ENCODE measurements around the gene ACAA2.
"Not testable (repeated sequence)": the region's sequence is repeated elsewhere in the genome, so short reads cannot be mapped to it uniquely, and the experiment has no call there.

ACAA2 gene

DNA sequence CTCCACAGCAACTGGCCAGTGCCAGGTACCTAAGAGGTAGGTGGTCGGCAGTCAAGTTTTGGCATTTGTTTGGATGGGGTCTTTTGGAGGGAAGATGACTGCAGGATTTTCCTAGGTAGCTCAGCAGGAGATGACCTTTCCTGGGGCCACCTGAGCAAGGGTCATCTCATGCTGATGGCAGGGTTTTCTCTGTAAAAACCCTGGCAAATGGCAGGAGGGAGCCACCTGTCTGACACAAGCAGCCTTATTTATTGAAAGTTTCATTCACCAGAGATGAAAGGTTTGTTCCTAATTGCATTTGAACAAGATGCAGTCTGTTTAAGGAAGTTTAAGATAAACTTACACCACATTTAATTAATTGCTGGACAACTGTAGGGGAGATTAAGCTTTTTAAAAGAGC is 31.6 kb upstream of the ACAA2 start:
- no peak for DNase-seq

- DNase-seq = no peak
Observed at GRCh38 chr18:49843778-49844625, 30.7 kb upstream of the ACAA2 start.

GRCh38 chr18:49843131-49843530 is 29.8 kb upstream of the ACAA2 start:
- DNase-seq = no peak

GRCh38 chr18:49842656-49843055 is 29.3 kb upstream of the ACAA2 start:
- no peak for DNase-seq

DNA sequence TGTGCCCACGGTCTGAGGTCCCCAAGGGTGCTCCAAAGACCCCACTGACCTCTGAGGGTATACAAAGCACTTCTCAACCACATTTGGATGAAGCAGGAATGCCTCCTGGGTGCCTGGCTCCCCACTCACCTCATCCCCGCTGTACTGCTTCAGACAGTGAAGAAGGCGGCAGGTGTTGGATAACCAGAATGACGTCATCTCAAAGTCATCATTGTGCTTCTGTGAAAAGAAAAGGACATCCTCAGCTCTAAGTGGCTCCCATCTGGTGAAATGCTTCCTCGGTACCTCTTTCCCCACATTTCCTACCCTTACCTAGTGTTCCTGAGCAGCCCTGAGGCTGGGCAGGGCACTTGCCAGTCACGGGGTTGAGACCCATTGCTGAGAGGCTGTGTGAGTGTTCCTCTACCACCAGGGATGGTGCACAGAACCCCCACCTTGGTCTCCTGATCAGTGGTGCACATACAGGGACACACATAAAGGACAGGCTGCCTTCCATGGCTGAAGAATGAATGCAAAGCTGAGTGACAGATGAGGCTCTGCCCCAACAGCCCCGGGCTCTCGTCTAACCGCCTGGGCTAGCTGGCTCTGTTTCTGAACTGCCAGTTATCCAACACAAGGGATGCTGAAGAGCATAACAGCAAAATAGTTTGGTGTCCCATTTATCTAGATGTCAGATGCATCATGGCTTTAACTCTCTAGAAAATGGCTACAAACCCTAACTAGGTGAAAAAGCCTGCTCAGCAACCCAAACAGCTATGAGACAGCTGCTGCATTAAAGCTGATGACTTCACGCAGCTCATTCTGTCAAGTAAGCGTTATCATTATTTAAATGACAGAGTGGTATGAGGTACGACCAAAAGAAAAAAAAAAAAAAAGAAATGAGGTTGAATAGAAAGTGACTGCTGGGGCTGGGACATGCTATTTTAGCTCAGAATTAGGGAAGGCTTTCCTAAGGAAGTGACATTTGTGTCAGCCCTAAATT is 28.2 kb upstream of the ACAA2 start:
- no peak for DNase-seq

GRCh38 chr18:49839012-49839411 is 25.7 kb upstream of the ACAA2 start:
- DNase-seq = no peak

- DNase-seq = no peak
Observed at GRCh38 chr18:49838381-49838780, 25.0 kb upstream of the ACAA2 start.

DNA sequence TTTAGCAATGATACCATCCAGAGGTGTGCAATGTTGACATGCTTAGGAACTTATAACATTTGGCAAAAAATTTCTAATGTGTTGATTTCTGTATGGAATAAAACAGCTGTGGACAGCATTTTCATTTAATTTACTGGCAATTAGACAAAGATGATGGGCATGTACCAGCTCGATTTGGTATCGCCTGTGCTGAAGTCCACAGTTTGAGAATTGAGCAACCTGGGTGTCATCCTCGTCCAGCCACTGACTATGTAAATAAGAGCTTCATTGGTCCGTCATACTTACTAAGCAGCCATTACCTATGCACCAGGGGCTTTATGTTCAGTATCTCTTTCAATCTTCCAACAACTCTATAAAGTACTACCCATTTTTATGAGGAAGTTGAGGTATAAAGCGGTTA is 24.6 kb upstream of the ACAA2 start:
- DNase-seq = no peak

DNA sequence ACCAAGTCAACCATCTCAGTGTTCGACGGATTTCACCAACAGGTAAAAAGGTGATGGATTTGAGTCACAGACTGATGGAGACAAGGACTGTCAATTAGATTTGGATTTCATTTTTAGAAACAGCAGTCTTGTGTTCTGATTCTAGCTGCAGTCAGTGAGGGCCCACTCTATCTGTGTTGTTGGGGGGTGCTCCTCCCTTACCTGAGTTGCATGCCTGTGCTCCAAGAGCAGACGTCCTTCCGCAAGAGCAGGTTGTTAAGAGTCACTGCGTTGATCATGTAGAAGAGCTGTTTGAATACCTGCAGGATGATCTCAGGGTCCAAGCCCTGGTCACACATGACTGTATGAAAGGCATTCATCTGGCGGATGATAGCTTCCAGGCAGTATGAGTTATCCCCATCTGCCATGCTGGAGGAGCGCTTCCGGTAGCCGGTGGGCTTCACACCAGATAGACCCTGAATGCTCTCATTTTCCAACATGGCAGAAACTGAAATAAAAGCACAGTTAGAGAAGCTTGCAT is 24.0 kb upstream of the ACAA2 start:
- DNase-seq = not testable (repeated sequence)

GRCh38 chr18:49835405-49835804 is 22.1 kb upstream of the ACAA2 start:
- no peak for DNase-seq

DNA sequence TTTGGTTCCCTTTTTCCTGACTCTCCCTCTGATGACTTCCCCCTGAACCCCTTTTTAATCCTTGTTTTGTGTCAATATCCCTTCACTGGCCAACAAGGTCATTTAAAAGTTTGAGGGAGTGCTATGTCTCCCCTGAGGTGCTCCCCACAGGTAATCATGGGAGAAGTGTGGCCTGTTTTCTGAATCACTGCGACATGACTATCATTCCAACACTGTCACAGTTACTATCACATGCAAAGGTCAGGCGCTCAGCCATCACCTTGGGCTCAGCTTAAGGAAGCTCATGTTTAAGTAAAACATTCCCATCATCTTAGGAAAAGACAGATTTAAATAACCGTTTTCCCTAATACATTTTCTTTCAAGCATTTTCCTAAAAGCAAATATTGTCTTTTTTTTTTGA is 20.9 kb upstream of the ACAA2 start:
- DNase-seq = no peak

- DNase-seq = no peak
Observed at GRCh38 chr18:49833814-49834213, 20.5 kb upstream of the ACAA2 start.

DNA sequence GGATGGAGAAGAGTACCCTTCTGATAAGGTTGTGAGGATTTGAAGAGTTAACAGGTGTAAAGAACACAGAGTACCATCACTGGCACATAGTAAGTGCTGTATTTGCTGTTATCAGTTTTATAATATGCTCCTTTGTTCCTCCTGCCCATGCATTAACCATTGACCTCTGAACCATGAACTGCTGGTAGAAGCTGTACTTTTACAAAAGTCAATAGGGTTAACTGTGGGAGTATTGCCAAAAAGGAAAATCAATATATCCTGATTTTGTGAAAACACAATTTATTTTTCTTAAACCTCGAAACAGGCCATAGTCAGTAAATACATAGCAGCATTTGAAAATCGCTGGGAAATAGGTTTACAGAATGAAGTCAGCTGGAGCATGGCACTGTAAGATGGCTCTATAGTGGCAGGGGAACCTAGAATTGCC is 18.9 kb upstream of the ACAA2 start:
- DNase-seq = no peak

DNA sequence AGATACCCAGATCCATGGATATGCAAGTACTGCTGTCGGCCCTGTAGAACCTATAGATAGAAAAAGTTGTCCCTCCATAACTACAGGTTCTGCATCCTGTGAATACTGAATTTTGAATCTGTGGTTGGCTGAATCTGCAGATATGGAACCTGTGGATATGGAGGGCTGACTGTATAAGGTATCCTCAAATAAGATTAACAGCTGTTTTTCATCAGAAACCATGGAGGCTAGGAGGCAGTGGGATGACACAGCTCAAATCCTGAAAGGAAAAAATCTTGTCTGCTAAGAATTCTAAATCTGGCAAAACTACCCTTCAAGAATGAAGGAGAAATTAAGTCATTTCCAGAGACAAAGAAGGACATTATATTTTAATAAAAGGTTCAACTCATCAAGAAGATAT is 14.7 kb upstream of the ACAA2 start:
- DNase-seq = no peak

DNA sequence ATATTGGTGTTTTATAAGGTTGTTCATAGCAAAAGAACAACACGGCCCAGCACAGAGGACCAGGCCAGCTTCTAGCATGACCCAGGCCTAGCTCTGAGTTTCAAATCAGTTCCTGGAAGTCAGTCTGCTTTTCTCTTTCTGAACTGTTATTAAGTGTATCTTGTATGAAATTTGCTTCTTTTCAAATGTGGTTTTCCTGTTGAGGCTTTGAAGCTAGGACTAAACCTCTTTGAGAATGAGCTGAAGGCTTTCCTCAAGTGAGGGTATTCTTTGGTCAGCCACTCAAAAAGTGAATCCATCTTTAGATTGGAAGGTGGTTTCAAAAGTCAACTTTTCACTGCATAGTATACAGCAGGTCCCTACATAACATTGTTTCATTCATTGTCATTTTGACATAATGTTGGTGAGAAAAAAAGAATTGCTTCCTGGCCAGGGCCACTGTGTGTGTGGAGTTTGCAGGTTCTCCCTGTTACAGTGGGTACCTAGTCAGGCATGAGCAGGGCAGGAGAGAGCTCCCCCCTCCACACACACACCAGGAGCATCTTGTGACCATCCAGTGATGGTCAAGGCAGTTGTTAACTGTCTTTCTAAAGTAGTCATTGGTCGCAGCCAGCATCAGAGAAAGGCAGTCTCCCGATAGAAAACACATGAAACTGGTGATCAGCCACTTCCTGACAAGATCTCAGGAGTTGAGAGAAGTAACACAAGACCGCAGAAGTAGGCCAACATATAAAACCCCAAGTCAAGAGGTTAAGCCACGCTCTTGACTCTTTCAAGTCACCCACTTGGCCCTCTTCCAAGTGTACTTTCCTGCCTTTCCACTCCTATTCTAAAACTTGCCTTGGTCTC is 6.7 kb upstream of the ACAA2 start:
- no peak for DNase-seq

DNA sequence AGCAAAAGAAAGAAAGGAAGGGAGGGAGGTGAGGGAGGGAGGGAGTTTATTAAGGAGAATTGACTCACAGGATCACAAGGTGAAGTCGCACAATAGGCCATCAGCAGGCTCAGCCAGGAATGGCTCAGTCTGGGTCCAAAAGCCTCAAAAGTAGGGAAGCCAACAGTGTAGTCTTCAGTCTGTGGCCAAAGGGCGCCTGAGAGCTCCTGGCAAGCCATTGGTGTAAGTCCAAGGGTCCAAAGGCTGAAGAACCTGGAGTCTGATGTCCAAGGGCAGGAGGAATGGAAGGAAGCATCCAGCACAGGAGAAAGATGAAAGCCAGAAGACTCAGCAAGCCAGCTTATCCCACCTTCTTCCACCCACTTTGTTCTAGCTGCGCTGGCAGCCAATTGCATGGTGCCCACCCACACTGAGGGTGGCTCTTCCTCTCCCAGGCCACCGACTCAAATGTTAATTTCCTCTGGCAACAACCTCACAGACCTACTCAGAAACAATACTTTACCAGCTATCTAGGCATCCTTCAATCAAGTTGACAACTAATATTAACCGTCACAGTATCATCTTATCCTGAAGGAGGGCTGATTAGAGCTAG is 5.8 kb upstream of the ACAA2 start:
- DNase-seq = no peak

- no peak for DNase-seq
Observed at GRCh38 chr18:49817947-49818346, 4.6 kb upstream of the ACAA2 start.

GRCh38 chr18:49815927-49816326 is 2.6 kb upstream of the ACAA2 start:
- DNase-seq = no peak

DNA sequence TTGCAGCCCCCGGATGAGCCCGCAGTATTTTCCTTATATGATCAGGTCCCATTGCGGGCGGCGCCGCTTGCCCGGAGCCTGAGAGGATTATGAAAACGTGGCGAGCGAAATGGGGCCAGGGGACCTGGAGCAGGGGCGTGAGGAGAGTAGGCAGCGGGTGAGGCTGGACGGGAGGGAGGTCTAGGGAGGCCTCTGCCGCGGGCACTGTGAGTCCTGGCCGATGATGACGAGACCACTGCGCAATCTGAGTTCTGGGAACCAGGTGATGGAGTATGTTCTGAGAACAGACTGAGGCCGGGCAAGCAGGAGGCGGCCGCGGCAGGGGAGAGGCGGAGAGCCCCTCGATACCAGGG is 790 bp upstream of the ACAA2 start:
- DNase-seq = peak in 1 of 2 experiments; percentile 2

- no peak for DNase-seq
Observed at GRCh38 chr18:49813069-49813318, 339 bp downstream of the ACAA2 start.

DNA sequence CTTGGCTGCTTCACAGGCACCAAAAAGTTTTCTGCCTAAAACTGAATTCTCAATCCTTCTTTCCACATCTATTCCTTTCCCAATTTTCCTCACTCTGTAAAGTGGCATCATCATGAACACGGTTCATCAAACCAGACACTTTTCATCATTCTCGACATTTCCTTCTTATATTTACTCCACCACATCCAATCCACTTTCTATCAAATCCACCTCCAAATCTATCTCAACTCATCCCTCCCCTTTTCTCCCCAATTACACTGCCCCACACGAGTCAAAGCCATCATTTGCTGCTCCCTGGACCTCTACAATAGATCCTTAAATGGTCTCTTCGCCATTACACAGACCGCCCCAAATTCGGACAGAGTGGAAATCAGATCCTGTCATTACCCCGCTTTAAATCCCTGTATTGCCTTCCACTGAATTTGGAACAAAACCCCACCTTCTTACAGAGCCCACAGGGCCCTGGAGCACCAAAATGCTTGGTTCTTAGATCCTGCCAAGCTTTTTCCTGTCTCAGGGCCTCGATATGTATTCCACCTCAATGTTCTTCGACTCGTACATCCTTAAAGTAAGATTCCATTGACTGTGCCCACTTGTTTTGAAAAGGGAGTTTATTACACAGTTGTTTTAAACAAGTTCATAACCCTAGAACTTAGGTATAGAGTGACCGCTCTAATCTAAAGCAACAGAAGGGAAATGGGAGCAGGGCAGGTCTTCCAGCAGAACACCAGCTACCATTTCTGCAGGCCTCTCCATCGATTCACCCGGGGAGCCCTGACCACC is 856 bp downstream of the ACAA2 start:
- DNase-seq = no peak

All from cerebellar nuclear complex (tissue), 1 donor.